HUES64 (cell line): ENCODE data around the gene LKAAEAR1.

Experiments used
- H3K27ac ChIP-seq: 2 replicates; pipeline ENCODE4 v1.7.0; 2013; ENCODE audit warnings: low read depth, low read length, inconsistent platforms
- H3K27me3 ChIP-seq: 2 replicates; pipeline ENCODE4 v1.6.1; 2013; ENCODE audit warnings: mild to moderate bottlenecking, low read length; ENCODE audit not compliant: insufficient read depth
- H3K36me3 ChIP-seq: 2 replicates; pipeline ENCODE4 v1.6.1; 2013; ENCODE audit warnings: mild to moderate bottlenecking, low read length; ENCODE audit not compliant: insufficient read depth
- H3K4me1 ChIP-seq: 2 replicates; pipeline ENCODE4 v1.6.1; 2013; ENCODE audit warnings: mild to moderate bottlenecking, low read length, moderate library complexity; ENCODE audit not compliant: insufficient read depth
- H3K4me3 ChIP-seq: 2 replicates; pipeline ENCODE4 v1.5.1; 2013; ENCODE audit warnings: mild to moderate bottlenecking, low read length, moderate library complexity
- H3K9ac ChIP-seq: 2 replicates; pipeline ENCODE4 v1.6.1; 2013; ENCODE audit warnings: mild to moderate bottlenecking, low read depth, low read length
- H3K9me3 ChIP-seq: 2 replicates; pipeline ENCODE4 v1.6.1; 2013; ENCODE audit warnings: low read depth, low read length; ENCODE audit not compliant: insufficient read depth
- WGBS: fragments of 150-250, 120-280 bp; methylation state at CpG from one replicate; pipeline ENCODE4 v1.1.7; 2013; ENCODE audit warnings: missing lambda C conversion rate; 5-methylcytosine and 5-hydroxymethylcytosine counted together

Gene LKAAEAR1

DNA sequence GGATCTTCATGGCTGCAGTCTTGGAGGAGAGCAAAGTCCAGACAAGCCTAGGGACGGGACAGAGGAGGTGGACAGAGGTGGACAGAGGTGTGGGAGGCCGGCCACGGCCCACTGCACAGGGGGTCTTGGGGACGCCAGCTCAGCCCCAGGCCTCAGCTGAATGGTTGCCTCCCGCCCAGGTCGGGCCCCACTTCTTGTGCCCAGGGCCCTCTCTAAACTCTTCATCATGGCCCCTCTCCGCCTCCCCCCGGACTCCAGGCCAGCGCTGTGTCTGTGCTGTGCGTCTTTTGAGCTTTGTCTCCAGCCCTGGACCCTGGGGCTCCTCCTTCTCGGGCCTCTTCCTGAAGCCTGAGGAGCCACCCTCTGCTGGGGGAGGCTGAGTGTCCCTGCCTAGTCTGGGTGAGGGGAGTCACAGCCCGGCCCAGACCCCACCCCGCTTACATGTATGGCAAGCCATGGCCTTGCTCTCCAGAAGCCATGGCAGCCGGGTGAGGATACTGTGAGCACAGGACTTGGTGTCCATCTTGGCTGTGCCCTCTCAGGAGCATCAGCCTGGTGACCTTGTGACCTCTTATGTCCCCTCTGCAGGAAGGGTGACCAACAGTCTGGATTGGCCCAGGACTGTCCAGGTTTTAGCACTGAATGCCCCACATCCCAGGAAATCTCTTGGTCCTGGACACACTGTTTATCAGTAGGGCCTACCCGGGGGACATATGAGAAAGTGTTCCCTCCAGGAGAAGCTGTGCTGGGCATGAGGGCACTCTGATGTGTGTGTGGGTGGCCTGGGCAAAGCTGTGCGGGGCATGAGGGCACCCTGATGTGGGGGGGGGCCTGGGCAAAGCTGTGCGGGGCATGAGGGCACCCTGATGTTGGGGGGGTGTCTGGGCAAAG is 32.6 kb upstream of the LKAAEAR1 start:
- no peak overlapping the region for H3K4me3 ChIP-seq
- 85% methylated on average over 17 of the region's 17 CpGs for WGBS
- H3K4me1 ChIP-seq: no peaks in the 10 kb centered on the region
- no peak overlapping the region for H3K9ac ChIP-seq
- H3K36me3 ChIP-seq: no peaks in the 10 kb centered on the region
- no peak overlapping the region for H3K27ac ChIP-seq
- no peaks in the 10 kb centered on the region for H3K27me3 ChIP-seq
- no peaks in the 10 kb centered on the region for H3K9me3 ChIP-seq

- 94% methylated on average over 21 of the region's 21 CpGs for WGBS
- Histone ChIP-seq H3K36me3 (no peaks in the 10 kb centered on the region), H3K4me1 (no peaks in the 10 kb centered on the region), H3K4me3 (no peak overlapping the region), H3K9me3 (no peaks in the 10 kb centered on the region), H3K27ac (no peak overlapping the region), H3K9ac (no peak overlapping the region), H3K27me3 (no peaks in the 10 kb centered on the region)
Measured at GRCh38 chr20:64116016-64116415, 31.8 kb upstream of the LKAAEAR1 start.

- Histone ChIP-seq H3K9ac (no peak overlapping the region), H3K9me3 (no peaks in the 10 kb centered on the region), H3K4me1 (no peaks in the 10 kb centered on the region), H3K27me3 (no peaks in the 10 kb centered on the region), H3K36me3 (no peaks in the 10 kb centered on the region), H3K4me3 (no peak overlapping the region), H3K27ac (no peak overlapping the region)
- WGBS: 84% methylated on average over 13 of the region's 14 CpGs
Measured at GRCh38 chr20:64115171-64115911, 31.1 kb upstream of the LKAAEAR1 start.

- WGBS: 88% methylated on average over 14 of the region's 14 CpGs
- no peaks in the 10 kb centered on the region for H3K9me3 ChIP-seq
Measured at GRCh38 chr20:64114356-64114971, 30.3 kb upstream of the LKAAEAR1 start.

DNA sequence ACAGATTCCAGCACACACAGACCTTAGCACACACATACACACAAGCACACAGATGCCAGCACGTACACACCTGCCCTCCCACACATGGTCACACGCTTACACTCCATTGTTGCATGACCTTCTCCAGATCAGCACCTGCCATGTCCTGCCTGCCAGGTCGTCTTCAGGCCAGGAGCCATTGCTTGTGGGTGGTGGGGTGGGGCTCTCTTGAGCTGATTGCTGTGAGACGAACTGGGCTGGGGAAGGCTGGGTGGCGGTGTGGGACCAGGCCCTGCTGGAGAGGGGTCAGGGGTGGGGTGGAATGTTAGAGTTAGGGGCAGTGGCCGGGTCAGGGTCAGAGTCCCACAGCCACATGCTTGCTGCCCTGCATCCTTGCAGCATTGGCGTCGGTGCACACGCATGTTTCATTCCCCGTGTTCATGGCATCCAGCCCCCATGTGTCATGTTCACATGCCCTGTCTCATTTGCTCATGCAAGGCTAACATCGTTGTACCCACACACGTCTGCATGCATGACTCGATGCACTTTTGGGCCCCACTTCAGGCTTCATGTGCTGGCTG is 29.7 kb upstream of the LKAAEAR1 start:
- Histone ChIP-seq H3K9ac (no peak overlapping the region), H3K27me3 (no peaks in the 10 kb centered on the region), H3K4me3 (no peak overlapping the region), H3K36me3 (no peaks in the 10 kb centered on the region), H3K4me1 (no peaks in the 10 kb centered on the region), H3K27ac (no peak overlapping the region), H3K9me3 (no peaks in the 10 kb centered on the region)
- WGBS: 92% methylated on average over 13 of the region's 13 CpGs

More at GRCh38 chr20:64114356-64114971, 30.3 kb upstream of the LKAAEAR1 start:
- Histone ChIP-seq H3K27ac (no peak overlapping the region), H3K9ac (no peak overlapping the region), H3K4me3 (no peak overlapping the region), H3K27me3 (no peaks in the 10 kb centered on the region), H3K36me3 (no peaks in the 10 kb centered on the region), H3K4me1 (no peaks in the 10 kb centered on the region)

- Histone ChIP-seq H3K27me3 (no peaks in the 10 kb centered on the region), H3K4me1 (no peaks in the 10 kb centered on the region), H3K4me3 (no peak overlapping the region), H3K9me3 (no peaks in the 10 kb centered on the region), H3K27ac (no peak overlapping the region), H3K36me3 (no peaks in the 10 kb centered on the region), H3K9ac (no peak overlapping the region)
- whole genome bisulfite sequencing: 89% methylated on average over 5 of the region's 6 CpGs
Measured at GRCh38 chr20:64113444-64113775, 29.2 kb upstream of the LKAAEAR1 start.

- Histone ChIP-seq H3K9ac (no peak overlapping the region), H3K27ac (no peak overlapping the region), H3K4me3 (no peak overlapping the region), H3K36me3 (no peaks in the 10 kb centered on the region), H3K27me3 (no peaks in the 10 kb centered on the region), H3K9me3 (no peaks in the 10 kb centered on the region), H3K4me1 (no peaks in the 10 kb centered on the region)
- 91% methylated on average over 18 of the region's 18 CpGs for WGBS
Measured at GRCh38 chr20:64112691-64113443, 28.7 kb upstream of the LKAAEAR1 start.

- H3K4me1 ChIP-seq: no peaks in the 10 kb centered on the region
- H3K9me3 ChIP-seq: no peaks in the 10 kb centered on the region
- no peak overlapping the region for H3K4me3 ChIP-seq
- H3K27ac ChIP-seq: no peak overlapping the region
- H3K9ac ChIP-seq: no peak overlapping the region; the same call in 1 of the 2 replicates
- no peaks in the 10 kb centered on the region for H3K27me3 ChIP-seq
- WGBS: 92% methylated on average over 19 of the region's 19 CpGs
- H3K36me3 ChIP-seq: no peaks in the 10 kb centered on the region
Measured at GRCh38 chr20:64111841-64112641, 27.8 kb upstream of the LKAAEAR1 start.

GRCh38 chr20:64110411-64111068 is 26.3 kb upstream of the LKAAEAR1 start:
- Histone ChIP-seq H3K27ac (no peak overlapping the region), H3K36me3 (no peaks in the 10 kb centered on the region), H3K4me1 (no peaks in the 10 kb centered on the region), H3K9me3 (no peaks in the 10 kb centered on the region), H3K9ac (no peak overlapping the region; the same call in 1 of the 2 replicates), H3K4me3 (no peak overlapping the region), H3K27me3 (no peaks in the 10 kb centered on the region)
- 92% methylated on average over 10 of the region's 10 CpGs for WGBS
